PC-3 (cell line): Measurements from ENCODE around the gene CSNK2A1. TPM values are rescaled to one million over a fixed set of nuclear protein-coding genes. Genes with fewer than 3 reads are reported as not detected.

Experiments used
- ATAC-seq: fragments of 200-7000 bp; cut with Tn5 transposase; 2 replicates; pipeline ENCODE4 v1.9.1; 2020; ENCODE audit warnings: mild to moderate bottlenecking, moderate library complexity
- Bru-seq: library from RNA; stranded (reverse); fragments of 400-500 nt; gene quantifications from one replicate; lab custom pipeline; 2021; lab: Mats Ljungman, UMichigan
- BruChase-seq, 2 experiments: library from RNA; stranded (reverse); fragments of 400-500 nt; gene quantifications; one replicate each; lab custom pipeline; 2021; lab: Mats Ljungman, UMichigan
- BruUV-seq: library from RNA; stranded (reverse); fragments of 400-500 nt; replicated peaks from 2 replicates; lab custom pipeline; 2021; lab: Mats Ljungman, UMichigan
- CTCF ChIA-PET: fragments of 300-600 bp; sonication (Branson Sonifier 250); formaldehyde crosslinking; loops from one replicate; lab custom pipeline; 2022; ENCODE audit warnings: antibody characterized with exemption; lab: Charles Lee
- POLR2A ChIA-PET: fragments of 300-600 bp; sonication (Branson Sonifier 250); formaldehyde crosslinking; loops from one replicate; lab custom pipeline; 2022; ENCODE audit warnings: antibody characterized with exemption; ENCODE audit not compliant: unreplicated experiment; lab: Charles Lee
- DNase-seq: peaks from one replicate; pipeline ENCODE4 v3.0.0-alpha.2; 2015
- H2AFZ ChIP-seq: fragments of 300-600 bp; sonication (generic); 2 replicates; pipeline ENCODE4 v1.6.0; 2016; ENCODE audit warnings: antibody characterized with exemption, low read length
- H3F3A ChIP-seq: fragments of 300-600 bp; sonication (generic); one replicate; pipeline ENCODE4 v1.6.0; 2017; ENCODE audit warnings: antibody characterized with exemption, low read length, control low read depth, mild to moderate bottlenecking; ENCODE audit not compliant: unreplicated experiment
- H3K27ac ChIP-seq: fragments of 300-600 bp; sonication (generic); 2 replicates; pipeline ENCODE4 v1.5.1; 2016; ENCODE audit warnings: mild to moderate bottlenecking, low read length
- H3K27me3 ChIP-seq: fragments of 300-600 bp; sonication (generic); 2 replicates; pipeline ENCODE4 v1.6.1; 2016; ENCODE audit warnings: low read length, mixed read lengths
- H3K36me3 ChIP-seq: fragments of 300-600 bp; sonication (generic); 2 replicates; pipeline ENCODE4 v1.6.1; 2016; ENCODE audit warnings: low read depth, mixed run types, low read length, mixed read lengths
- H3K4me1 ChIP-seq: fragments of 300-600 bp; sonication (generic); 2 replicates; pipeline ENCODE4 v1.5.1; 2016; ENCODE audit warnings: low read length; ENCODE audit not compliant: insufficient read depth
- H3K4me2 ChIP-seq: fragments of 300-600 bp; sonication (generic); 2 replicates; pipeline ENCODE4 v1.6.0; 2016; ENCODE audit warnings: low read length
- H3K4me3 ChIP-seq: fragments of 300-600 bp; sonication (generic); 2 replicates; pipeline ENCODE4 v1.5.1; 2016; ENCODE audit warnings: mild to moderate bottlenecking, low read length, mixed read lengths
- H3K79me2 ChIP-seq: fragments of 300-600 bp; sonication (generic); 2 replicates; pipeline ENCODE4 v1.6.1; 2017; ENCODE audit warnings: low read length, mixed read lengths
- H3K9ac ChIP-seq: fragments of 300-600 bp; sonication (generic); 2 replicates; pipeline ENCODE4 v1.6.0; 2016; ENCODE audit warnings: mild to moderate bottlenecking, low read length
- H3K9me2 ChIP-seq: fragments of 300-600 bp; sonication (generic); replicated peaks from 2 replicates; pipeline ENCODE4 v1.6.1; 2016; ENCODE audit warnings: mixed run types, low read length, mixed read lengths
- H3K9me3 ChIP-seq: fragments of 300-600 bp; sonication (generic); 2 replicates; pipeline ENCODE4 v1.6.1; 2016; ENCODE audit warnings: low read length, mixed read lengths
- H4K20me1 ChIP-seq: fragments of 300-600 bp; sonication (generic); 2 replicates; pipeline ENCODE4 v1.6.1; 2016; ENCODE audit warnings: low read length, mixed read lengths
- CTCF ChIP-seq: fragments of 300-600 bp; sonication (generic); conservative IDR thresholded peaks from 2 replicates; pipeline ENCODE4 v1.5.1; 2017; ENCODE audit warnings: antibody characterized with exemption, low read depth, mild to moderate bottlenecking, low read length
- EZH2 ChIP-seq: fragments of 300-600 bp; sonication (generic); IDR thresholded peaks from one replicate; pipeline ENCODE4 v1.6.1; 2017; ENCODE audit warnings: antibody characterized with exemption, mild to moderate bottlenecking, low read length; ENCODE audit not compliant: unreplicated experiment
- EZH2phosphoT487 ChIP-seq: fragments of 300-600 bp; sonication (generic); IDR thresholded peaks from 2 replicates; pipeline ENCODE4 v1.6.1; 2018; ENCODE audit warnings: mild to moderate bottlenecking, antibody characterized with exemption, low read length, borderline replicate concordance
- intact Hi-C: fragments of 100-400 bp; cut with micrococcal nuclease; formaldehyde crosslinking; loops from 2 replicates; pipeline ENCODE4 v1.9.0; 2023
- long read RNA-seq: library from polyadenylated mRNA; unstranded; transcript quantifications from one replicate; pipeline ENCODE4 v2.0.0, GENCODE V29; 2021; ENCODE audit not compliant: unreplicated experiment
- total RNA-seq: library from RNA; depleted of rRNA; stranded (reverse); fragments of >200 nt; gene quantifications from 2 replicates; pipeline ENCODE4 v1.2.3, GENCODE V29; 2014; rRNA removed

CSNK2A1 gene
- total RNA-seq (147 and 161 TPM in 2 replicates), Bru-seq, nascent RNA (percentile 95 among the genes with signal in this experiment), BruChase-seq, experiment 1, labeled RNA remaining after a 6-hour chase (percentile 95 among the genes with signal in this experiment), BruChase-seq, experiment 2, labeled RNA remaining after a 2-hour chase (percentile 94 among the genes with signal in this experiment)
- long read RNA-seq, full-length matches to known transcripts: 152 of 206 reads
- long read RNA-seq, partial matches to known transcripts: 15 of 206 reads
- long read RNA-seq, other reads (novel, unspliced or antisense): 39 of 206 reads

GRCh38 chr20:543369-544152, at the start of gene CSNK2A1:
CSNK2A1 (minus strand) TSS chr20:543790; CDS start chr20:508551, 35,239 bp downstream.
- POLR2A ChIA-PET: interaction anchor here (0.5 kb wide), 1 partner anchor 52 kb away, joined by 10 read pairs; no protein-coding TSS in a partner anchor
- peak within 1 kb of the TSS; percentile 54 for H3K27ac ChIP-seq
- no peak for TF ChIP-seq EZH2
- TF ChIP-seq EZH2phosphoT487: no peak
- TF ChIP-seq CTCF: no peak
- H3K36me3 ChIP-seq: peaks cover 31% of the 10 kb centered on the region
- peaks cover 50% of the 10 kb centered on the region for H3K79me2 ChIP-seq
- H3K9me3 ChIP-seq: peaks cover 8% of the 10 kb centered on the region; the same call in 1 of the 2 replicates
- peak within 1 kb of the TSS; percentile 88 for H2AFZ ChIP-seq
- no TSS peak for BruUV-seq
- no peaks in the 10 kb centered on the region for H3K9me2 ChIP-seq
- peak within 1 kb of the TSS; percentile 90 for H3K4me3 ChIP-seq
- ATAC-seq (peak; percentile 96), DNase-seq (peak; percentile 97)
- CTCF ChIA-PET: interaction anchor here (0.5 kb wide), 1 partner anchor 196 kb away, joined by 3 read pairs; no protein-coding TSS in a partner anchor
- H4K20me1 ChIP-seq: peaks cover 36% of the 10 kb centered on the region
- peak within 1 kb of the TSS; percentile 88 for H3K4me2 ChIP-seq
- no peaks in the 10 kb centered on the region for H3F3A ChIP-seq
- peak within 1 kb of the TSS; percentile 94 for H3K9ac ChIP-seq
- H3K27me3 ChIP-seq: no peaks in the 10 kb centered on the region
- peaks cover 19% of the 10 kb centered on the region for H3K4me1 ChIP-seq
- intact Hi-C loops: no loop called here

GRCh38 chr20:592506-592905, 48.9 kb upstream of the CSNK2A1 start:
- no peaks in the 10 kb centered on the region for H3K9me2 ChIP-seq
- H3F3A ChIP-seq: no peaks in the 10 kb centered on the region
- intact Hi-C loops: no loop called here
- H3K79me2 ChIP-seq: no peaks in the 10 kb centered on the region
- no peak for ATAC-seq
- peaks cover 22% of the 10 kb centered on the region for H3K27me3 ChIP-seq
- DNase-seq: no peak
- H3K9me3 ChIP-seq: no peaks in the 10 kb centered on the region
- BruUV-seq: no TSS peak
- ChIA-PET POLR2A (no interaction called here), CTCF (no interaction called here)
- H3K4me1 ChIP-seq: no peaks in the 10 kb centered on the region
- H2AFZ ChIP-seq: no peak overlapping the region
- H4K20me1 ChIP-seq: no peaks in the 10 kb centered on the region
- no peak overlapping the region for H3K27ac ChIP-seq
- H3K4me2 ChIP-seq: no peak overlapping the region
- TF ChIP-seq EZH2: no peak
- no peak for TF ChIP-seq EZH2phosphoT487
- TF ChIP-seq CTCF: no peak
- H3K9ac ChIP-seq: no peak overlapping the region
- H3K36me3 ChIP-seq: no peaks in the 10 kb centered on the region
- H3K4me3 ChIP-seq: no peak overlapping the region
